ENCODE data around the gene MMP3.

Gene MMP3

DNA sequence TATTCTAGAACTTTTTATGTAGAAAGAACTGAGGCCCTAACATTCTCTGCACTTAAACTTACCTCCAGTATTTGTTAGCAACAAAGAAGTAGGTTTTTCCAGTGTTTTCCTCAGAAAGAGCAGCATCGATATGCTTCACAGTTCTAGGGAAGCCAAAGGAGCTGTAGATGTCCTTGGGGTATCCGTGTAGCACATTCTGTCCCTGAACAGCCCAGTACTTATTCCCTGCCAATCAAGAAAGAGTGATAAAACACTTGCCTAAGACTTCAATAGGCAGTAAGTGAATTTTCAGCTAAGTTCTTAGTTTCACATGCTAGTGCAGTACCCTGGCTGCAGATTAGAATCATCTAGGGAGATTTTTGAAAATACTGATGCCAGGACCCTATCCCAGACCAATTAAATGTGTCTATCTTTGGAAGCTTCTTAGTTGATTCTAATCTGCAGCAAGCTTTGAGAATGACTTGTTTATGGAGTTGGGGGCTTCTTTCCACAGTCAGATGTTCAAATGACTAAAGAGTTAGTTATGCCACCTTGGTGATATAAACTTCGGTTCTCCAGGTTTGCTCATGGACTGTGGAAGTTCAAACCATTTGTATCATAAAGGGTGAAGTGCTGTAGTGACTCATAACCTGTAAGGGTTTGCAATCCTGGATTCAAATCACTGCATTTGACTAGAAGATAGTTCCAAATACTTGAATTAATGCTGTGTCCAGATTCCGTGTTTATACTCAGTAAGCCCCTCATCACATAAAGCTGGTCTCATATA is 52.0 kb downstream of the MMP3 start:
- DNase-seq (ENCODE audit: low spot score): no peak

- no peak for DNase-seq (ENCODE audit: low spot score)
Measured at GRCh38 chr11:102788334-102788995, 54.9 kb downstream of the MMP3 start.

Data from LoVo (cell line).